NT2/D1 (cell line): Measurements from ENCODE around the gene CCSER2.
A peak's percentile ranks its signal among the peaks of the same experiment; 100 is the strongest.
"Not testable (repeated sequence)": the region's sequence is repeated elsewhere in the genome, so short reads cannot be mapped to it uniquely, and the experiment has no call there.

Source experiments
- DNase-seq: peaks from one replicate; pipeline ENCODE4 v3.0.0-alpha.2; 2011; ENCODE audit warnings: low read depth, low spot score
- H3K27me3 ChIP-seq: 2 replicates; pipeline ENCODE4 v1.6.0; 2011; ENCODE audit warnings: mild to moderate bottlenecking; ENCODE audit not compliant: insufficient read length, insufficient read depth
- H3K36me3 ChIP-seq: 2 replicates; pipeline ENCODE4 v1.6.1; 2011; ENCODE audit warnings: mild to moderate bottlenecking, low read length, mixed read lengths; ENCODE audit not compliant: insufficient read depth, insufficient read length
- H3K4me1 ChIP-seq: 2 replicates; pipeline ENCODE4 v1.5.1; 2011; ENCODE audit not compliant: insufficient read depth, insufficient read length
- H3K4me3 ChIP-seq: 2 replicates; pipeline ENCODE4 v1.5.1; 2011; ENCODE audit warnings: low read depth; ENCODE audit not compliant: insufficient read length
- H3K9ac ChIP-seq: 2 replicates; pipeline ENCODE4 v1.6.0; 2011; ENCODE audit warnings: low read depth; ENCODE audit not compliant: insufficient read length
- H3K9me3 ChIP-seq: 2 replicates; pipeline ENCODE4 v1.5.1; 2011; ENCODE audit warnings: mild to moderate bottlenecking, low read length; ENCODE audit not compliant: insufficient read depth
- SUZ12 ChIP-seq: IDR thresholded peaks from 2 replicates; pipeline ENCODE4 v1.6.1; 2011; ENCODE audit not compliant: insufficient read length, insufficient read depth; ENCODE audit errors: extremely low read depth
- YY1 ChIP-seq: IDR thresholded peaks from 2 replicates; pipeline ENCODE4 v1.6.1; 2011; ENCODE audit not compliant: insufficient read length, insufficient read depth
- ZNF274 ChIP-seq: IDR thresholded peaks from 2 replicates; pipeline ENCODE4 v1.6.1; 2011; ENCODE audit warnings: mild to moderate bottlenecking, low read depth, low read length

CCSER2 gene

GRCh38 chr10:84407388-84408049 is 79.1 kb downstream of the CCSER2 start:
- Histone ChIP-seq H3K36me3 (no peaks in the 10 kb centered on the region), H3K4me3 (no peak overlapping the region), H3K9me3 (peaks cover 8% of the 10 kb centered on the region; the same call in 1 of the 2 replicates), H3K4me1 (no peaks in the 10 kb centered on the region), H3K27me3 (no peaks in the 10 kb centered on the region), H3K9ac (no peak overlapping the region)
- no peak for DNase-seq
- TF ChIP-seq ZNF274 (no peak), SUZ12 (no peak), YY1 (no peak)

- no peak overlapping the region for H3K4me3 ChIP-seq
- no peaks in the 10 kb centered on the region for H3K27me3 ChIP-seq
- TF ChIP-seq SUZ12 = no peak
- TF ChIP-seq YY1 = no peak
- no peak for TF ChIP-seq ZNF274
- H3K9me3 ChIP-seq = peaks cover 30% of the 10 kb centered on the region
- peaks cover 9% of the 10 kb centered on the region for H3K36me3 ChIP-seq
- no peak for DNase-seq
- no peaks in the 10 kb centered on the region for H3K4me1 ChIP-seq
- no peak overlapping the region for H3K9ac ChIP-seq
These were observed 84.1 kb downstream of the CCSER2 start for GRCh38 chr10:84412482-84412881.

GRCh38 chr10:84414110-84414509 is 85.7 kb downstream of the CCSER2 start:
- DNase-seq, H3K9ac ChIP-seq, H3K4me3 ChIP-seq, H3K36me3 ChIP-seq, H3K4me1 ChIP-seq, H3K27me3 ChIP-seq: not testable (repeated sequence)
- peaks cover 30% of the 10 kb centered on the region for H3K9me3 ChIP-seq

GRCh38 chr10:84415539-84416244 is 87.3 kb downstream of the CCSER2 start:
- Histone ChIP-seq H3K4me1 (no peaks in the 10 kb centered on the region), H3K4me3 (no peak overlapping the region), H3K9me3 (peaks cover 30% of the 10 kb centered on the region), H3K36me3 (peaks cover 9% of the 10 kb centered on the region), H3K27me3 (no peaks in the 10 kb centered on the region), H3K9ac (no peak overlapping the region)
- no peak for TF ChIP-seq SUZ12
- DNase-seq = no peak

GRCh38 chr10:84416245-84416555 is 87.8 kb downstream of the CCSER2 start:
- no peak overlapping the region for H3K9ac ChIP-seq
- H3K9me3 ChIP-seq = peaks cover 30% of the 10 kb centered on the region
- no peaks in the 10 kb centered on the region for H3K4me1 ChIP-seq
- H3K27me3 ChIP-seq = no peaks in the 10 kb centered on the region
- no peak overlapping the region for H3K4me3 ChIP-seq
- TF ChIP-seq YY1 (no peak), ZNF274 (no peak), SUZ12 (no peak)
- peaks cover 9% of the 10 kb centered on the region for H3K36me3 ChIP-seq
- no peak for DNase-seq

- H3K4me1 ChIP-seq = no peaks in the 10 kb centered on the region
- H3K4me3 ChIP-seq = no peak overlapping the region
- no peak overlapping the region for H3K9ac ChIP-seq
- no peak for TF ChIP-seq SUZ12
- no peak for TF ChIP-seq ZNF274
- TF ChIP-seq YY1 = no peak
- H3K36me3 ChIP-seq = no peaks in the 10 kb centered on the region
- H3K9me3 ChIP-seq = no peaks in the 10 kb centered on the region
- no peaks in the 10 kb centered on the region for H3K27me3 ChIP-seq
- no peak for DNase-seq
These were observed 95.3 kb downstream of the CCSER2 start for GRCh38 chr10:84423719-84424118.

- TF ChIP-seq YY1 (no peak), SUZ12 (no peak), ZNF274 (no peak)
- DNase-seq = peak; percentile 6
- H3K27me3 ChIP-seq = no peaks in the 10 kb centered on the region
- no peaks in the 10 kb centered on the region for H3K36me3 ChIP-seq
- H3K9ac ChIP-seq = no peak overlapping the region
- no peak overlapping the region for H3K4me3 ChIP-seq
- no peaks in the 10 kb centered on the region for H3K9me3 ChIP-seq
- no peaks in the 10 kb centered on the region for H3K4me1 ChIP-seq
These were observed 96.4 kb downstream of the CCSER2 start for GRCh38 chr10:84424731-84425167.
